AG09309 (cell line): ENCODE data around the gene KIF5C.
"Not testable (repeated sequence)": the region's sequence is repeated elsewhere in the genome, so short reads cannot be mapped to it uniquely, and the experiment has no call there.

Source experiments
- DNase-seq: peaks from one replicate; pipeline ENCODE4 v3.0.0-alpha.2; 2010; ENCODE audit warnings: low read depth
- H3K4me3 ChIP-seq: 2 replicates; pipeline ENCODE4 v1.5.1; 2011; ENCODE audit warnings: mild to moderate bottlenecking, low read depth, low read length, moderate library complexity; ENCODE audit not compliant: control insufficient read depth
- TF ChIP-seq, protein P1 (sequence below): IDR thresholded peaks from 2 replicates; pipeline ENCODE4 v1.5.1; 2011; ENCODE audit warnings: mild to moderate bottlenecking, low read depth, low read length, inconsistent platforms; ENCODE audit not compliant: insufficient read depth, control insufficient read depth; ENCODE audit errors: missing control alignments

Gene KIF5C

DNA sequence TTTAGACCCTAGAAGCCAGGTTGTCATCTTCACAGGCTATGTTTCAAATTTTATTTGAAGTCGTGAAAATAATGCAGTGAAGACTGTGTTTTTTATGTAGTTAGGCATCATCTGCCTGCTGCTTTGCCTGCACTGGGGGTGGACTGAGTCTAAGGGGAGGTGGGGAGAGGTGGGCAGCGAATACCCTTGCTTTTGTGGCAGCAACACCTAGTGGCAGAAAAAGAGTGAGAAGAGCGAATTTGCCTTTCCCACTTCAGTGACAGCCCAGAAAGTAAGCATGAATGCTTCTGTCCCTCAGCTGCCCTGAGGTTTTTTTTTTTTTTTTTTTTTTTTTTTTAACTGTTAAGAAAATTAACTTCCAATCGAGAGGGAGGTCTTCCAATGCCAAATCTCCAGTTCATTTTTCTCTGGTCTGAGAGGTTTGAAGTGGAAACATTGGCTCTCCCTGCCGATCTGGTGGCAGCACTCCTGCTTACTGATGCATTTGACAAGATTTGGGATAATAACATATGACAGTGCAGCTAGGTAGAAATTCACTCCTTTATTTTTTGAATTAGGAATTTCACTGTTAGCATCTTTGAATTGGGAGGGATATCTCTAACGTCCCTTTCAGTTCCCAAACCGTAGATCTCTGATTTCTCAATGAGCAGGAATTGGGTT, 103.1 kb downstream of the KIF5C start:
- TF ChIP-seq, protein P1, sequence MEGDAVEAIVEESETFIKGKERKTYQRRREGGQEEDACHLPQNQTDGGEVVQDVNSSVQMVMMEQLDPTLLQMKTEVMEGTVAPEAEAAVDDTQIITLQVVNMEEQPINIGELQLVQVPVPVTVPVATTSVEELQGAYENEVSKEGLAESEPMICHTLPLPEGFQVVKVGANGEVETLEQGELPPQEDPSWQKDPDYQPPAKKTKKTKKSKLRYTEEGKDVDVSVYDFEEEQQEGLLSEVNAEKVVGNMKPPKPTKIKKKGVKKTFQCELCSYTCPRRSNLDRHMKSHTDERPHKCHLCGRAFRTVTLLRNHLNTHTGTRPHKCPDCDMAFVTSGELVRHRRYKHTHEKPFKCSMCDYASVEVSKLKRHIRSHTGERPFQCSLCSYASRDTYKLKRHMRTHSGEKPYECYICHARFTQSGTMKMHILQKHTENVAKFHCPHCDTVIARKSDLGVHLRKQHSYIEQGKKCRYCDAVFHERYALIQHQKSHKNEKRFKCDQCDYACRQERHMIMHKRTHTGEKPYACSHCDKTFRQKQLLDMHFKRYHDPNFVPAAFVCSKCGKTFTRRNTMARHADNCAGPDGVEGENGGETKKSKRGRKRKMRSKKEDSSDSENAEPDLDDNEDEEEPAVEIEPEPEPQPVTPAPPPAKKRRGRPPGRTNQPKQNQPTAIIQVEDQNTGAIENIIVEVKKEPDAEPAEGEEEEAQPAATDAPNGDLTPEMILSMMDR = no peak
- DNase-seq = no peak
- no peak overlapping the region for H3K4me3 ChIP-seq

DNA sequence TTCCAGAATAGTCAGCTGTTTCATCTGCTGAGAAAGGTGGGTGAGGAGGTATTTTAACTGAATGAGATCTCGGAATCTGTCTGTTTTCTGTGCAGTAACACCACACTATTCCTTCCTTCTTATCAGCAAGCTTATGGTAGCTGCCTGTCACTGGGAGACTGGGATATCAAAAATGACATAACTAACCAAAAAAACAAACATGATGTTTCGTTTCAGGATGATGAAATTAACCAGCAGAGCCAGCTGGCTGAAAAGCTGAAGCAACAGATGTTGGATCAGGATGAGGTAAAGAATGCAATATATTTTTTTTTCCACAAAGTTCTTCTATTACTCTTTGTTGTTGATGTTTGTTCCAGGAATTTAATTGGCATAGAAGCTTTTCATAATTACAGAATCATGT, 103.7 kb downstream of the KIF5C start:
- TF ChIP-seq, protein P1 = no peak
- DNase-seq = no peak
- H3K4me3 ChIP-seq = no peak overlapping the region

DNA sequence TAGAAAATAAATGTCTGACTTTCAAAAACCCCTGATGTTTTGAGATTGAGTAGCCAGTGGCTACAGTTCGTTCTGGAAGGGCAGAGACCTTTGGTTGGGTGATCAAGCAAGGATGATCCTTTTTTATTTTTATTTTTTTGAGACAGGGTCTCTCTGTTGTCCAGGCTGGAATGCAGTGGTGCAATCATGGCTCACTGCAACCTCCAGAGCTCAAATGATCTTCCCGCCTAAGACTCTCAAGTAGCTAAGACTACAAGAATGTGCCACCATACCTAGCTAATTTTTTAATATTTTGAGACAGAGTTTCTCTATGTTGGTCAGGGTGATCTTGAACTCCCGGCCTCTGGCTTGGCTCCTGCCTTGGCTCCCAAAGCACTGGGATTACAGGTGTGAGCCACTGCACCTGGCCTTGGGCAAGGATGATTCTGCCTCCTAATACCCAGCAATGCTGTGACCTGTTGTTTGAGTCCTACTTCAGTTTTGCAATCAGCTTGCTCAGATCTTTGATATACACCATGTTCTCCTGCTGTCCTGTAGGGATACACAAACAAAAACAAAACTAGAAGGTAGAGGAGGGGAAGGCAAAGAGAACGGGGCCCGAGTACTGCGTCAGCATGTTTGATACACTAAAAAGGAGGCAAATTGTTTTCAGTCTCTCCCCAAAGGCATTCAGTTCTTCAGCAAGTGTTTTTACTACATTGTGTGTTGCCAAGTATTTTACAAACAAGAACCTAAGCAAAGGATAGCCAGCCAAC, 104.3 kb downstream of the KIF5C start:
- DNase-seq = no peak
- TF ChIP-seq, protein P1 = no peak
- H3K4me3 ChIP-seq = no peak overlapping the region

DNA sequence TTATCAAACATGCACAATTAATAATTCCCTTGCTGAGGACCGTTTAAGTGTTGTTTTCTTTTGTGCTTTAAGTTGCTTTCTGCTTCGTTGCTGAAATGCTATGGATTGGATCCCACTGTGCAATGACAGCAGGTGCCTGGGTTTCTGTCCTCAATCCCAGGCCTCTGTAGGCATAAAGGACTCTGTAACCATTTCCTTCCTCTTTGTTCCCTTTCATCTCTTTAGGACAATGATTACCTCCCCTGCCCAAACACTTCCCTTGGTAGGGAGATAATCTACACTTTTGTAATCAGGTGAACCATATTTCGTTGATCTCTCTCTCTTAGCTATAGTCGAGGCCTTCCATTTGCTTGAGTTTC, 104.9 kb downstream of the KIF5C start:
- no peak overlapping the region for H3K4me3 ChIP-seq
- TF ChIP-seq, protein P1 = no peak
- DNase-seq = no peak

DNA sequence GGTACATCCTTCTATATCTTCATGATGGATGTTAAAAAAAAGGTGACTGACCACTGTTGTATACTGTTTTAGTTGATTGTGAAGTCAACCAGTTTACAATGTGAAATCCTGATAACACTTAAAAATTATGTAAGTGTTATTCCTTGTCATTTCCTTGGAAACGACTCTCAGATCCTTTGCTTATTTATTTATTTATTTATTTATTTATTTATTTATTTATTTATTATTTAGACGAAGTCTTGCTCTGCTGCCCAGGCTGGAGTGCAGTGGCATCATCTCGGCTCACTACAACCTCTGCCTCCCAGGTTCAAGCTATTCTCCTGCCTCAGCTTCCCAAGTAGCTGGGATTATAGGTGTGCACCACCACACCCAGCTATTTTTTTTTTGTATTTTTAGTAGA, 105.5 kb downstream of the KIF5C start:
- not testable (repeated sequence) for DNase-seq, H3K4me3 ChIP-seq

DNA sequence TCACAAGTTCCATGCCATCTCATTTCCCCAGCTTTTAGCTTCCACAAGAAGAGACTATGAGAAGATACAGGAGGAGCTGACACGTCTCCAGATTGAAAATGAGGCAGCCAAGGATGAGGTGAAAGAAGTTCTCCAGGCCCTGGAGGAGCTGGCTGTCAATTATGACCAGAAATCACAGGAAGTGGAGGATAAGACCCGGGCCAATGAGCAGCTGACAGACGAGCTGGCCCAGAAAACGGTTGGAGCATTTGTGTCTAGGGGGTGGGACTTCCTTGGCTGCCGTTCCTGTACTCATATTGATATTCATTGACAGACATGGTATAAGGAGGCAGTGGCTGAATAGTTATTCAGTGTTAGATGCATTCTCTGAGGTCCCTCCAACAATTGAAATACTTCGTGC, 106.3 kb downstream of the KIF5C start:
- no peak overlapping the region for H3K4me3 ChIP-seq
- TF ChIP-seq, protein P1 = no peak
- no peak for DNase-seq

DNA sequence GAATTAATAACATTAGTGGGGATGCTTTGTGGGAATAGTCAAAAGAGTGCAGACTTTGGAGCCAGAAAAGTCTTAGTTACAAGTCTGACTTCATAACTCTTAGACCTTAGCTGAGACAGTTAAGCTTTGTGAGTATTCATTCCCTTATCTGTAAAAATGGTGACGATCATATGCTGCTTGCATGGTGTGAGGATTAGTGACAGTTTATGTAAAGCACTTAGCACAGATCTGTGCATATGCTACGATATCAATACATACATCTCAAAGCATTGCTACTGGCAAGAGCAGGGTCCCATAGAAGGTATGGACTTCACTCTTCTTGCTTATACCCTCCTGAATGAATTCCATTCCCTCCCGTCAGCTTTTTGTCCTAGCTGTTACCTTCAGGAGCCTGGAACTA, 106.8 kb downstream of the KIF5C start:
- no peak for DNase-seq
- TF ChIP-seq, protein P1 = no peak
- no peak overlapping the region for H3K4me3 ChIP-seq
